ENCODE data around the gene RNFT2. TPM values are rescaled to one million over a fixed set of nuclear protein-coding genes. Genes with fewer than 3 reads are reported as not detected.

The RNFT2 gene
- total and polyA plus RNA-seq, 2 donors from 2014 or later = 4.3 to 6.8 TPM

- Histone ChIP-seq H3K9ac (ENCODE audit: low read length in 3 of 3) (peak overlapping the region in 1 of 3 donors; percentile 30), H3K27ac (ENCODE audit: low read depth in 2 of 2, low read length in 2 of 2) (peak overlapping the region; percentile 29 to 78), H3K4me3 (ENCODE audit: low read length in 3 of 3) (peak overlapping the region in 2 of 3 donors; percentile 20 to 22), H3K4me1 (ENCODE audit: control insufficient read depth in 2 of 3, insufficient read depth in 2 of 3, low read depth in 1 of 3, low read length in 3 of 3) (peaks cover 3 to 27% (median 24%) of the 10 kb centered on the region in 3 donors), H3K27me3 (ENCODE audit: control insufficient read depth, insufficient read depth, low read length) (no peaks in the 10 kb centered on the region), H3K36me3 (ENCODE audit: control insufficient read depth in 2 of 3, insufficient read depth in 3 of 3, low read length in 3 of 3) (peaks cover 9 to 18% (median 11%) of the 10 kb centered on the region in 3 donors), H3K9me3 (ENCODE audit: control insufficient read depth in 2 of 3, insufficient read depth in 1 of 3, low read length in 3 of 3) (no peaks in the 10 kb centered on the region)
- DNase-seq (peak; percentile 79 to 89 (median 86)), FAIRE-seq (no peak)
- intact Hi-C loops (cut with DNase I) = no loop called here
- TF ChIP-seq, protein P1, sequence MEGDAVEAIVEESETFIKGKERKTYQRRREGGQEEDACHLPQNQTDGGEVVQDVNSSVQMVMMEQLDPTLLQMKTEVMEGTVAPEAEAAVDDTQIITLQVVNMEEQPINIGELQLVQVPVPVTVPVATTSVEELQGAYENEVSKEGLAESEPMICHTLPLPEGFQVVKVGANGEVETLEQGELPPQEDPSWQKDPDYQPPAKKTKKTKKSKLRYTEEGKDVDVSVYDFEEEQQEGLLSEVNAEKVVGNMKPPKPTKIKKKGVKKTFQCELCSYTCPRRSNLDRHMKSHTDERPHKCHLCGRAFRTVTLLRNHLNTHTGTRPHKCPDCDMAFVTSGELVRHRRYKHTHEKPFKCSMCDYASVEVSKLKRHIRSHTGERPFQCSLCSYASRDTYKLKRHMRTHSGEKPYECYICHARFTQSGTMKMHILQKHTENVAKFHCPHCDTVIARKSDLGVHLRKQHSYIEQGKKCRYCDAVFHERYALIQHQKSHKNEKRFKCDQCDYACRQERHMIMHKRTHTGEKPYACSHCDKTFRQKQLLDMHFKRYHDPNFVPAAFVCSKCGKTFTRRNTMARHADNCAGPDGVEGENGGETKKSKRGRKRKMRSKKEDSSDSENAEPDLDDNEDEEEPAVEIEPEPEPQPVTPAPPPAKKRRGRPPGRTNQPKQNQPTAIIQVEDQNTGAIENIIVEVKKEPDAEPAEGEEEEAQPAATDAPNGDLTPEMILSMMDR (IDR thresholded peaks at IDR 0.05; ENCODE audit: borderline replicate concordance, extremely low read depth, insufficient read depth) = no peak
These were observed 20.4 kb upstream of the RNFT2 start for GRCh38 chr12:116717466-116718437.

DNA sequence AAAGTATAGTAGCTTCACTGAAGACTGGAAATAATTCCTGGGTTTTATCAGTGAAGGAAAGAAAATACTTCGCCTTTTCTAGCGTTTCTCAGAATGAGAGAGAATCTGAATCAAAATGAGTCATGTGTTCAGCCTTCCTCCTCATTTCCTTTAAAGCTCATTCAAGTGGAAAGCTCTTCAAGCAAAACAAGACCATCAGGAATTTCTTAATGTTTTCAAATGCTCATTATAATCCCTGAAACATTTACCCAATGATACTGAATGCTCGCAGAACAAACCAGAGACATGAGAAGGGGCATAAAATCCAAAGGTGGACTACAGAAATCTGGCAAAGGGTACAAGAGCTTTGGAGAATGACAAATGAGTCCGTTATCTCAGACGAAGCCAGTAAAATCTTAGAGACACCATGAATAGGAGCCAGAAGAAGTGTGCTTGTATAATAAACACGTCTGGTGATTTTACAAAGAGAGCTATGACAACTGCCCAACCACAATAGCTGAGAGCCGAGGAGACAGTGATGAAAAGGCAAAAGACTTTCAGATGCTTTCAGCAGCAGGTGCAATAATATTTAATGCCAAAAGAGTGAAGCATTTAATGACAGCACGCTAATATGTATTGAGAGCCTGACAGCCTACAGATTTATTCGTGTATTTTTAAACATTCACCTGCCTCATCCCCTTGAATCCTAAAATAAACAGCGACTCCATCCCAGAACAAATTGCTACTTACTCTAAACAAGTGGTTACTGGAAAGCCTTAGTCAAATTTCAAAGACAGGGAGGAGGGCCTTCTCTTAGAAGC lies 19.3 kb upstream of the RNFT2 start:
- peak in 1 of 5 donors; percentile 47 for DNase-seq
- peak overlapping the region; percentile 53 to 78 for H3K27ac ChIP-seq (ENCODE audit: low read depth in 2 of 2, low read length in 2 of 2)
- no peaks in the 10 kb centered on the region for H3K27me3 ChIP-seq (ENCODE audit: control insufficient read depth, insufficient read depth, low read length)
- TF ChIP-seq, protein P1 (IDR thresholded peaks at IDR 0.05; ENCODE audit: borderline replicate concordance, extremely low read depth, insufficient read depth) = no peak
- peak overlapping the region in 2 of 3 donors; percentile 28 to 57 for H3K4me3 ChIP-seq (ENCODE audit: low read length in 3 of 3)
- peaks cover 3 to 25% (median 17%) of the 10 kb centered on the region in 3 donors for H3K4me1 ChIP-seq (ENCODE audit: control insufficient read depth in 2 of 3, insufficient read depth in 2 of 3, low read depth in 1 of 3, low read length in 3 of 3)
- intact Hi-C loops (cut with DNase I) = no loop called here
- FAIRE-seq = peak; percentile 44
- no peaks in the 10 kb centered on the region for H3K9me3 ChIP-seq (ENCODE audit: control insufficient read depth in 2 of 3, insufficient read depth in 1 of 3, low read length in 3 of 3)
- H3K36me3 ChIP-seq (ENCODE audit: control insufficient read depth in 2 of 3, insufficient read depth in 3 of 3, low read length in 3 of 3) = peaks cover 10 to 18% (median 11%) of the 10 kb centered on the region in 3 donors
- H3K9ac ChIP-seq (ENCODE audit: low read length in 3 of 3) = peak overlapping the region in 1 of 3 donors; percentile 5

- H3K9ac ChIP-seq (ENCODE audit: low read length in 3 of 3) = peak overlapping the region in 1 of 3 donors; percentile 5
- H3K27ac ChIP-seq (ENCODE audit: low read depth in 2 of 2, low read length in 2 of 2) = peak overlapping the region; percentile 53 to 78
- H3K4me3 ChIP-seq (ENCODE audit: low read length in 3 of 3) = peak overlapping the region in 2 of 3 donors; percentile 28 to 57
- FAIRE-seq = no peak
- intact Hi-C loops (cut with DNase I) = no loop called here
- H3K36me3 ChIP-seq (ENCODE audit: control insufficient read depth in 2 of 3, insufficient read depth in 3 of 3, low read length in 3 of 3) = peaks cover 10 to 18% (median 11%) of the 10 kb centered on the region in 3 donors
- H3K9me3 ChIP-seq (ENCODE audit: control insufficient read depth in 2 of 3, insufficient read depth in 1 of 3, low read length in 3 of 3) = no peaks in the 10 kb centered on the region
- TF ChIP-seq, protein P1 (IDR thresholded peaks at IDR 0.05; ENCODE audit: borderline replicate concordance, extremely low read depth, insufficient read depth) = no peak
- peak in 4 of 5 donors; percentile 78 to 93 (median 85) for DNase-seq
- peaks cover 3 to 23% (median 17%) of the 10 kb centered on the region in 3 donors for H3K4me1 ChIP-seq (ENCODE audit: control insufficient read depth in 2 of 3, insufficient read depth in 2 of 3, low read depth in 1 of 3, low read length in 3 of 3)
- no peaks in the 10 kb centered on the region for H3K27me3 ChIP-seq (ENCODE audit: control insufficient read depth, insufficient read depth, low read length)
These were observed 18.2 kb upstream of the RNFT2 start for GRCh38 chr12:116719731-116720528.

All from kidney (tissue), 14 donors.